T1000 (cell line): ENCODE results near the gene LIN7B.
A peak's percentile ranks its signal among the peaks of the same experiment; 100 is the strongest.

Source experiments
- DNase-seq: peaks from one replicate; lab custom pipeline; 2025; ENCODE audit warnings: mixed read lengths; lab: John Stamatoyannopoulos, UW

Gene LIN7B

GRCh38 chr19:49113762-49114629 is at the start of gene LIN7B:
LIN7B (plus strand) TSS chr19:49114370; CDS start chr19:49114405, 35 bp downstream.
- DNase-seq, result peak; percentile 71

GRCh38 chr19:49064768-49065611 is 49.2 kb upstream of the LIN7B start, which contains the start of gene NTF4:
NTF4 (minus strand) TSS chr19:49064818; CDS start chr19:49061997, 2,821 bp downstream.
- DNase-seq, result no peak

- no peak for DNase-seq
Observed at GRCh38 chr19:49065905-49066512, 48.2 kb upstream of the LIN7B start.

GRCh38 chr19:49067554-49067953 is 46.6 kb upstream of the LIN7B start:
- no peak for DNase-seq

GRCh38 chr19:49069026-49069425 is 45.1 kb upstream of the LIN7B start:
- no peak for DNase-seq

- no peak for DNase-seq
Observed at GRCh38 chr19:49070416-49070815, 43.8 kb upstream of the LIN7B start.

GRCh38 chr19:49071860-49072547 is 42.2 kb upstream of the LIN7B start:
- no peak for DNase-seq

GRCh38 chr19:49073514-49074378 is 40.4 kb upstream of the LIN7B start:
- DNase-seq, result peak; percentile 10

- peak; percentile 13 for DNase-seq
Observed at GRCh38 chr19:49074869-49075268, 39.3 kb upstream of the LIN7B start.

GRCh38 chr19:49080392-49080791 is 33.8 kb upstream of the LIN7B start:
- DNase-seq, result no peak

GRCh38 chr19:49081273-49081672 is 32.9 kb upstream of the LIN7B start:
- DNase-seq, result no peak

- DNase-seq, result no peak
Observed at GRCh38 chr19:49084206-49085019, 29.8 kb upstream of the LIN7B start.

GRCh38 chr19:49085020-49085867 is 28.9 kb upstream of the LIN7B start, which contains the start of gene SNRNP70:
SNRNP70 (plus strand) TSS chr19:49085451; CDS start chr19:49086415, 964 bp downstream.
- DNase-seq, result peak; percentile 99

GRCh38 chr19:49085868-49086232 is 28.3 kb upstream of the LIN7B start:
- DNase-seq, result no peak

- DNase-seq, result no peak
Observed at GRCh38 chr19:49086296-49086695, 27.9 kb upstream of the LIN7B start.

- no peak for DNase-seq
Observed at GRCh38 chr19:49091391-49092038, 22.7 kb upstream of the LIN7B start.

GRCh38 chr19:49092686-49093085 is 21.5 kb upstream of the LIN7B start:
- no peak for DNase-seq
